Measurements from ENCODE around the gene GSE1.

Gene GSE1

GRCh38 chr16:85636234-85636812, 23.2 kb downstream of the GSE1 start:
- DNase-seq, result no peak

- DNase-seq, result no peak
Measured at GRCh38 chr16:85637061-85637807, 24.1 kb downstream of the GSE1 start.

- DNase-seq, result no peak
Measured at GRCh38 chr16:85637808-85638647, 24.9 kb downstream of the GSE1 start.

GRCh38 chr16:85638695-85639409, 25.7 kb downstream of the GSE1 start:
- DNase-seq, result no peak

- no peak for DNase-seq
Measured at GRCh38 chr16:85639529-85640253, 26.6 kb downstream of the GSE1 start.

GRCh38 chr16:85640254-85640558, 27.1 kb downstream of the GSE1 start:
- DNase-seq, result no peak

GRCh38 chr16:85640585-85640984, 27.5 kb downstream of the GSE1 start:
- no peak for DNase-seq

GRCh38 chr16:85641305-85641704, 28.2 kb downstream of the GSE1 start:
- DNase-seq, result no peak

- no peak for DNase-seq
Measured at GRCh38 chr16:85641776-85642176, 28.7 kb downstream of the GSE1 start.

- DNase-seq, result no peak
Measured at GRCh38 chr16:85642762-85643358, 29.7 kb downstream of the GSE1 start.

- no peak for DNase-seq
Measured at GRCh38 chr16:85643631-85644030, 30.5 kb downstream of the GSE1 start.

GRCh38 chr16:85644093-85644712, 31.1 kb downstream of the GSE1 start:
- DNase-seq, result no peak

GRCh38 chr16:85645021-85645589, 32.0 kb downstream of the GSE1 start:
- no peak for DNase-seq

GRCh38 chr16:85646358-85646907, 33.3 kb downstream of the GSE1 start:
- no peak for DNase-seq

GRCh38 chr16:85646976-85647375, 33.9 kb downstream of the GSE1 start:
- no peak for DNase-seq

- DNase-seq, result no peak
Measured at GRCh38 chr16:85648070-85648714, 35.1 kb downstream of the GSE1 start.

- DNase-seq, result no peak
Measured at GRCh38 chr16:85648805-85649204, 35.7 kb downstream of the GSE1 start.

- no peak for DNase-seq
Measured at GRCh38 chr16:85649411-85650134, 36.5 kb downstream of the GSE1 start.

- no peak for DNase-seq
Measured at GRCh38 chr16:85650135-85650843, 37.2 kb downstream of the GSE1 start.
